Measurements from ENCODE around the gene CDC27.

Gene CDC27

GRCh38 chr17:47204722-47205418 lies 15.8 kb upstream of the CDC27 start:
- no peak for TF ChIP-seq CTCF (IDR thresholded peaks at IDR 0.05)
- Histone ChIP-seq H3K27ac (peak overlapping the region; percentile 75 to 76), H3K4me3 (no peak overlapping the region), H3K27me3 (no peaks in the 10 kb centered on the region), H3K36me3 (no peaks in the 10 kb centered on the region), H3K4me1 (peaks cover 0 to 29% (median 27%) of the 10 kb centered on the region in 4 donors), H3K9me3 (no peaks in the 10 kb centered on the region)
- DNase-seq: peak in 1 of 2 donors; percentile 38
- intact Hi-C loops (cut with DNase I; ENCODE audit: low total_unique reads): no loop called here

- intact Hi-C loops (cut with DNase I; ENCODE audit: low total_unique reads): no loop called here
- DNase-seq: no peak
These were observed 15.1 kb upstream of the CDC27 start for GRCh38 chr17:47203984-47204721.

GRCh38 chr17:47201166-47201565 lies 12.1 kb upstream of the CDC27 start:
- intact Hi-C loops (cut with DNase I; ENCODE audit: low total_unique reads): no loop called here
- Histone ChIP-seq H3K27me3 (no peaks in the 10 kb centered on the region), H3K4me3 (no peak overlapping the region), H3K9me3 (no peaks in the 10 kb centered on the region), H3K27ac (no peak overlapping the region), H3K36me3 (no peaks in the 10 kb centered on the region), H3K4me1 (peaks cover 0 to 27% (median 25%) of the 10 kb centered on the region in 4 donors)
- DNase-seq: no peak
- TF ChIP-seq CTCF (IDR thresholded peaks at IDR 0.05): no peak

More at GRCh38 chr17:47203984-47204721, 15.1 kb upstream of the CDC27 start:
- H3K4me3 ChIP-seq: no peak overlapping the region
- no peaks in the 10 kb centered on the region for H3K9me3 ChIP-seq
- H3K27ac ChIP-seq: peak overlapping the region; percentile 75 to 76
- TF ChIP-seq CTCF (IDR thresholded peaks at IDR 0.05): no peak
- H3K27me3 ChIP-seq: no peaks in the 10 kb centered on the region
- no peaks in the 10 kb centered on the region for H3K36me3 ChIP-seq
- H3K4me1 ChIP-seq: peaks cover 0 to 28% (median 25%) of the 10 kb centered on the region in 4 donors

GRCh38 chr17:47200325-47200664 lies 11.2 kb upstream of the CDC27 start:
- Histone ChIP-seq H3K4me1 (peaks cover 0 to 18% (median 17%) of the 10 kb centered on the region in 4 donors), H3K27me3 (no peaks in the 10 kb centered on the region), H3K4me3 (no peak overlapping the region), H3K9me3 (no peaks in the 10 kb centered on the region), H3K27ac (no peak overlapping the region), H3K36me3 (no peaks in the 10 kb centered on the region)
- intact Hi-C loops (cut with DNase I; ENCODE audit: low total_unique reads): no loop called here
- TF ChIP-seq CTCF (IDR thresholded peaks at IDR 0.05): no peak
- no peak for DNase-seq

- intact Hi-C loops (cut with DNase I; ENCODE audit: low total_unique reads): no loop called here
- Histone ChIP-seq H3K4me3 (no peak overlapping the region), H3K4me1 (peaks cover 0 to 14% (median 11%) of the 10 kb centered on the region in 4 donors), H3K36me3 (no peaks in the 10 kb centered on the region), H3K27ac (no peak overlapping the region), H3K9me3 (no peaks in the 10 kb centered on the region), H3K27me3 (no peaks in the 10 kb centered on the region)
- no peak for DNase-seq
- no peak for TF ChIP-seq CTCF (IDR thresholded peaks at IDR 0.05)
These were observed 10.7 kb upstream of the CDC27 start for GRCh38 chr17:47199627-47200324.
